Measurements from ENCODE around the gene RGL4. TPM values are rescaled to one million over a fixed set of nuclear protein-coding genes. Genes with fewer than 3 reads are reported as not detected.

The RGL4 gene
- total and polyA plus RNA-seq, 2 of the 13 experiments (the other 11 are each of a cell fraction or from before 2014, with no cell fraction given) = not detected

GRCh38 chr22:23685205-23685784 is 5.5 kb upstream of the RGL4 start (continued):
- TF ChIP-seq, protein P1, sequence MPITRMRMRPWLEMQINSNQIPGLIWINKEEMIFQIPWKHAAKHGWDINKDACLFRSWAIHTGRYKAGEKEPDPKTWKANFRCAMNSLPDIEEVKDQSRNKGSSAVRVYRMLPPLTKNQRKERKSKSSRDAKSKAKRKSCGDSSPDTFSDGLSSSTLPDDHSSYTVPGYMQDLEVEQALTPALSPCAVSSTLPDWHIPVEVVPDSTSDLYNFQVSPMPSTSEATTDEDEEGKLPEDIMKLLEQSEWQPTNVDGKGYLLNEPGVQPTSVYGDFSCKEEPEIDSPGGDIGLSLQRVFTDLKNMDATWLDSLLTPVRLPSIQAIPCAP (CRISPR knock-in tag; IDR thresholded peaks at IDR 0.05; ENCODE audit: low read depth) = no peak
- TF ChIP-seq ZNF460 (CRISPR knock-in tag; IDR thresholded peaks at IDR 0.05; ENCODE audit: borderline replicate concordance) (no peak), TIGD3 (CRISPR knock-in tag; IDR thresholded peaks at IDR 0.05; ENCODE audit: borderline replicate concordance) (no peak), HNRNPUL1 (IDR thresholded peaks at IDR 0.05; ENCODE audit: low read depth, low read length) (no peak), SMAD3 (CRISPR knock-in tag; IDR thresholded peaks at IDR 0.05) (no peak), TFAP4 (IDR thresholded peaks at IDR 0.05; ENCODE audit: borderline replicate concordance, low read depth) (peak; percentile 15; the same call in 1 of the 2 replicates), BRD4 (CRISPR knock-in tag; IDR thresholded peaks at IDR 0.05) (no peak), HOXD1 (CRISPR knock-in tag; IDR thresholded peaks at IDR 0.05) (no peak), ZBTB1 (CRISPR knock-in tag; IDR thresholded peaks at IDR 0.05; ENCODE audit: borderline replicate concordance) (no peak), RBM39 (IDR thresholded peaks at IDR 0.05; ENCODE audit: low read depth, low read length, poor library complexity, severe bottlenecking) (no peak), FOXP1 (IDR thresholded peaks at IDR 0.05) (no peak), FOXP1 (CRISPR knock-in tag; IDR thresholded peaks at IDR 0.05) (no peak), ZNF570 (CRISPR knock-in tag; IDR thresholded peaks at IDR 0.05; ENCODE audit: borderline replicate concordance) (no peak), MAFF (IDR thresholded peaks at IDR 0.05; ENCODE audit: low read depth, low read length) (0 out of 2 replicates have a peak, but pooled peaks have one; percentile 26), SNRNP70 (IDR thresholded peaks at IDR 0.05; ENCODE audit: low read depth, low read length) (no peak), SP1 (IDR thresholded peaks at IDR 0.05) (no peak), SP1 (CRISPR knock-in tag; IDR thresholded peaks at IDR 0.05) (no peak), ZNF644 (CRISPR knock-in tag; IDR thresholded peaks at IDR 0.05; ENCODE audit: low read depth) (0 out of 2 replicates have a peak, but pooled peaks have one; percentile 34)
- TF ChIP-seq, protein P2, sequence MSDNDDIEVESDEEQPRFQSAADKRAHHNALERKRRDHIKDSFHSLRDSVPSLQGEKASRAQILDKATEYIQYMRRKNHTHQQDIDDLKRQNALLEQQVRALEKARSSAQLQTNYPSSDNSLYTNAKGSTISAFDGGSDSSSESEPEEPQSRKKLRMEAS (IDR thresholded peaks at IDR 0.05) = no peak
- TF ChIP-seq, protein P3, sequence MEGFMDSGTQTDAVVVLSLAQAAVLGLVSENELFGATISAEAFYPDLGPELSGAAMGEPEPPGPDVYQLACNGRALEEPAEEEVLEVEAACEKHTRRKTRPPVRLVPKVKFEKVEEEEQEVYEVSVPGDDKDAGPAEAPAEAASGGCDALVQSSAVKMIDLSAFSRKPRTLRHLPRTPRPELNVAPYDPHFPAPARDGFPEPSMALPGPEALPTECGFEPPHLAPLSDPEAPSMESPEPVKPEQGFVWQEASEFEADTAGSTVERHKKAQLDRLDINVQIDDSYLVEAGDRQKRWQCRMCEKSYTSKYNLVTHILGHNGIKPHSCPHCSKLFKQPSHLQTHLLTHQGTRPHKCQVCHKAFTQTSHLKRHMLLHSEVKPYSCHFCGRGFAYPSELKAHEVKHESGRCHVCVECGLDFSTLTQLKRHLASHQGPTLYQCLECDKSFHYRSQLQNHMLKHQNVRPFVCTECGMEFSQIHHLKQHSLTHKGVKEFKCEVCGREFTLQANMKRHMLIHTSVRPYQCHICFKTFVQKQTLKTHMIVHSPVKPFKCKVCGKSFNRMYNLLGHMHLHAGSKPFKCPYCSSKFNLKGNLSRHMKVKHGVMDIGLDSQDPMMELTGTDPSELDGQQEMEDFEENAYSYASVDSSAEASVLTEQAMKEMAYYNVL (CRISPR knock-in tag; IDR thresholded peaks at IDR 0.05; ENCODE audit: borderline replicate concordance) = no peak
- TF ChIP-seq, protein P4, sequence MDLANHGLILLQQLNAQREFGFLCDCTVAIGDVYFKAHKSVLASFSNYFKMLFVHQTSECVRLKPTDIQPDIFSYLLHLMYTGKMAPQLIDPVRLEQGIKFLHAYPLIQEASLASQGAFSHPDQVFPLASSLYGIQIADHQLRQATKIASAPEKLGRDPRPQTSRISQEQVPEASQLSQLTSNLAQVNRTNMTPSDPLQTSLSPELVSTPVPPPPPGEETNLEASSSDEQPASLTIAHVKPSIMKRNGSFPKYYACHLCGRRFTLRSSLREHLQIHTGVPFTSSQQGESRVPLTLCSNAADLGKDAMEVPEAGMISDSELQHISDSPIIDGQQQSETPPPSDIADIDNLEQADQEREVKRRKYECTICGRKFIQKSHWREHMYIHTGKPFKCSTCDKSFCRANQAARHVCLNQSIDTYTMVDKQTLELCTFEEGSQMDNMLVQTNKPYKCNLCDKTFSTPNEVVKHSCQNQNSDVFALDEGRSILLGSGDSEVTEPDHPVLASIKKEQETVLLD (CRISPR knock-in tag; IDR thresholded peaks at IDR 0.05; ENCODE audit: low read depth) = no peak
- TF ChIP-seq, protein P5, sequence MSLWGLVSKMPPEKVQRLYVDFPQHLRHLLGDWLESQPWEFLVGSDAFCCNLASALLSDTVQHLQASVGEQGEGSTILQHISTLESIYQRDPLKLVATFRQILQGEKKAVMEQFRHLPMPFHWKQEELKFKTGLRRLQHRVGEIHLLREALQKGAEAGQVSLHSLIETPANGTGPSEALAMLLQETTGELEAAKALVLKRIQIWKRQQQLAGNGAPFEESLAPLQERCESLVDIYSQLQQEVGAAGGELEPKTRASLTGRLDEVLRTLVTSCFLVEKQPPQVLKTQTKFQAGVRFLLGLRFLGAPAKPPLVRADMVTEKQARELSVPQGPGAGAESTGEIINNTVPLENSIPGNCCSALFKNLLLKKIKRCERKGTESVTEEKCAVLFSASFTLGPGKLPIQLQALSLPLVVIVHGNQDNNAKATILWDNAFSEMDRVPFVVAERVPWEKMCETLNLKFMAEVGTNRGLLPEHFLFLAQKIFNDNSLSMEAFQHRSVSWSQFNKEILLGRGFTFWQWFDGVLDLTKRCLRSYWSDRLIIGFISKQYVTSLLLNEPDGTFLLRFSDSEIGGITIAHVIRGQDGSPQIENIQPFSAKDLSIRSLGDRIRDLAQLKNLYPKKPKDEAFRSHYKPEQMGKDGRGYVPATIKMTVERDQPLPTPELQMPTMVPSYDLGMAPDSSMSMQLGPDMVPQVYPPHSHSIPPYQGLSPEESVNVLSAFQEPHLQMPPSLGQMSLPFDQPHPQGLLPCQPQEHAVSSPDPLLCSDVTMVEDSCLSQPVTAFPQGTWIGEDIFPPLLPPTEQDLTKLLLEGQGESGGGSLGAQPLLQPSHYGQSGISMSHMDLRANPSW (CRISPR knock-in tag; IDR thresholded peaks at IDR 0.05; ENCODE audit: borderline replicate concordance) = no peak
